ENCODE results near the gene NKD1.

GRCh38 chr16:50673496-50674275 lies 125.5 kb downstream of the NKD1 start:
- TF ChIP-seq CTCF (IDR thresholded peaks at IDR 0.05) (no peak), POLR2AphosphoS5 (IDR thresholded peaks at IDR 0.05) (no peak), POLR2A (IDR thresholded peaks at IDR 0.05) (no peak)
